Bronchial epithelial cell (primary cell): Measurements from ENCODE around the gene NLRP9. TPM values are rescaled to one million over a fixed set of nuclear protein-coding genes. Genes with fewer than 3 reads are reported as not detected.

ENCODE experiments used
- DNase-seq: peaks from one replicate; pipeline ENCODE4 v3.0.0-alpha.2; 2010; ENCODE audit warnings: low read depth
- FAIRE-seq: peaks from 2 replicates; lab custom pipeline; 2011; peaks lifted over from hg19 to GRCh38; lab: Jason Lieb, UNC
- H3K27me3 ChIP-seq: 2 replicates; pipeline ENCODE4 v1.5.1; 2011; ENCODE audit warnings: low read length; ENCODE audit not compliant: control insufficient read depth, insufficient read depth
- H3K36me3 ChIP-seq: 2 replicates; pipeline ENCODE4 v1.5.1; 2011; ENCODE audit warnings: low read length; ENCODE audit not compliant: control insufficient read depth, insufficient read depth
- H3K4me3 ChIP-seq: 2 replicates; pipeline ENCODE4 v1.5.1; 2011; ENCODE audit warnings: mild to moderate bottlenecking, low read depth, low read length, control low read depth
- CTCF ChIP-seq: IDR thresholded peaks from 2 replicates; pipeline ENCODE4 v1.5.1; 2011; ENCODE audit warnings: mild to moderate bottlenecking, moderate library complexity, low read length, control low read depth, inconsistent platforms; ENCODE audit not compliant: insufficient read depth, severe bottlenecking
- total RNA-seq: library from RNA; depleted of rRNA; stranded (reverse); fragments of >200 nt; gene quantifications from 2 replicates; pipeline ENCODE4 v1.2.1, GENCODE V29; 2014

The NLRP9 gene
- total RNA-seq, 1 donor from 2014 or later = not detected

GRCh38 chr19:55694656-55695491 is 43.3 kb downstream of the NLRP9 start:
- FAIRE-seq (no peak), DNase-seq (no peak)
- TF ChIP-seq CTCF = no peak
- no peak overlapping the region for H3K4me3 ChIP-seq
- peaks cover 29% of the 10 kb centered on the region for H3K36me3 ChIP-seq
- no peaks in the 10 kb centered on the region for H3K27me3 ChIP-seq

GRCh38 chr19:55694241-55694655 is 44.0 kb downstream of the NLRP9 start:
- Histone ChIP-seq H3K4me3 (no peak overlapping the region), H3K27me3 (no peaks in the 10 kb centered on the region), H3K36me3 (peaks cover 31% of the 10 kb centered on the region)
- DNase-seq (no peak), FAIRE-seq (no peak)
- TF ChIP-seq CTCF = no peak

- Histone ChIP-seq H3K36me3 (peaks cover 35% of the 10 kb centered on the region), H3K4me3 (no peak overlapping the region), H3K27me3 (no peaks in the 10 kb centered on the region)
- TF ChIP-seq CTCF = no peak
- DNase-seq (no peak), FAIRE-seq (no peak)
Observed at GRCh38 chr19:55693336-55693974, 44.7 kb downstream of the NLRP9 start.

- TF ChIP-seq CTCF = no peak
- no peak for FAIRE-seq
- no peaks in the 10 kb centered on the region for H3K27me3 ChIP-seq
- DNase-seq = no peak
- no peak overlapping the region for H3K4me3 ChIP-seq
- H3K36me3 ChIP-seq = peaks cover 37% of the 10 kb centered on the region
Observed at GRCh38 chr19:55692681-55693081, 45.5 kb downstream of the NLRP9 start.

GRCh38 chr19:55691561-55692481 is 46.4 kb downstream of the NLRP9 start:
- Histone ChIP-seq H3K36me3 (peaks cover 35% of the 10 kb centered on the region), H3K27me3 (no peaks in the 10 kb centered on the region), H3K4me3 (no peak overlapping the region)
- TF ChIP-seq CTCF = no peak
- DNase-seq = no peak
- FAIRE-seq = no peak
